ENCODE measurements around the gene TMEM80. TPM values are rescaled to one million over a fixed set of nuclear protein-coding genes. Genes with fewer than 3 reads are reported as not detected.

The TMEM80 gene
- total RNA-seq, 1 experiment from 2014 or later: 45.2 TPM

DNA sequence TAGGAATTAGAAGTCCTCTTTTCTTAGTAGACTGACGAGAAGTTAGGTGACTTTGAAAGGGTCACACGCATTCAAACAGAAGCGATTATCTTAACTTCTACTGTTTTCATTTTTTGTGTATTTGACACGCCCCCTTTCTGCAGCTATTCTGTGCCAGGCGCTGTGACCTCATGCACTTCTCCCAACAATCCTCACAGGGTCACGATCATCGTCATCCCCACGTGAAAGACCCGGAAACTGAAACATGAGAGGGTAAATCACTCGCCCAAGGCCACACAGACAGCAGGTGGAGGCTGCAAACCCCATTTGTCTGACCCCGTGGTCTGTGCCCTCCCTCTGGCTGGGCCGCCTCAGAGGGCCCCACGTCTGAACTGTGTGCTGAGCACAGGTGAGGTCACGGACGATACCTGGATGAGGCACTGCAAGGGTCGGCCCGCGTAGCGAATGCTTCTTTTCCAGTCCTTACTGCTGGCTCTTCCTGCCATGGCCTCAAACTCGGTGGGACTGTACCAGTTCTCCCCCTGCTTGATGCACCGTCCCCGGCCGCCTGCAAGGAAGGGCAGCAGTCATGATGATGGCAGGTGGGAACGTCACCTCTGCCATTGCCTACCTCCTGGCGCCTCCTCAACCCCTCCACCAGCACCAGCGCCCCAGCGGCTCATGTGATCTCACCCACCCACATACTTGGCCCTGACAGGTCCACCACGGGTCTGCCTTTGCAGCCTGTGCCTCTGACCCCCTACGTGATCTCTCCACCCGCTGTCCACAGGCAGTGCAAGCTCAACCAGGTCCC, 9.0 kb upstream of the TMEM80 start:
- no TSS peak for BruUV-seq (replicated peaks)
- ATAC-seq: no peak; the same call in 1 of the 2 replicates
- Histone ChIP-seq H3K36me3 (ENCODE audit: control insufficient read depth, insufficient read depth, low read length) (peaks cover 12% of the 10 kb centered on the region; the same call in 1 of the 2 replicates), H3K27ac (ENCODE audit: low read length) (no peak overlapping the region), H3K27me3 (ENCODE audit: control insufficient read depth, insufficient read depth, low read length) (no peaks in the 10 kb centered on the region), H3K9me3 (ENCODE audit: control insufficient read depth, insufficient read depth, low read depth, low read length) (no peaks in the 10 kb centered on the region), H3K4me1 (ENCODE audit: control insufficient read depth, insufficient read depth, low read length) (peaks cover 9% of the 10 kb centered on the region; the same call in 1 of the 2 replicates), H3K4me3 (ENCODE audit: low read depth in 2 of 2, low read length in 2 of 2) (no peak overlapping the region)
- DNase-seq (ENCODE audit: low read depth, low spot score): no peak
- intact Hi-C loops (cut with micrococcal nuclease; ENCODE audit: unreplicated experiment) (no loop called here), in situ Hi-C loops (cut with HindIII; ENCODE audit: low pct_unique_long_range_greater_than_20kb, low sequenced_read_pairs) (no loop called here)
- TF ChIP-seq, protein P1, sequence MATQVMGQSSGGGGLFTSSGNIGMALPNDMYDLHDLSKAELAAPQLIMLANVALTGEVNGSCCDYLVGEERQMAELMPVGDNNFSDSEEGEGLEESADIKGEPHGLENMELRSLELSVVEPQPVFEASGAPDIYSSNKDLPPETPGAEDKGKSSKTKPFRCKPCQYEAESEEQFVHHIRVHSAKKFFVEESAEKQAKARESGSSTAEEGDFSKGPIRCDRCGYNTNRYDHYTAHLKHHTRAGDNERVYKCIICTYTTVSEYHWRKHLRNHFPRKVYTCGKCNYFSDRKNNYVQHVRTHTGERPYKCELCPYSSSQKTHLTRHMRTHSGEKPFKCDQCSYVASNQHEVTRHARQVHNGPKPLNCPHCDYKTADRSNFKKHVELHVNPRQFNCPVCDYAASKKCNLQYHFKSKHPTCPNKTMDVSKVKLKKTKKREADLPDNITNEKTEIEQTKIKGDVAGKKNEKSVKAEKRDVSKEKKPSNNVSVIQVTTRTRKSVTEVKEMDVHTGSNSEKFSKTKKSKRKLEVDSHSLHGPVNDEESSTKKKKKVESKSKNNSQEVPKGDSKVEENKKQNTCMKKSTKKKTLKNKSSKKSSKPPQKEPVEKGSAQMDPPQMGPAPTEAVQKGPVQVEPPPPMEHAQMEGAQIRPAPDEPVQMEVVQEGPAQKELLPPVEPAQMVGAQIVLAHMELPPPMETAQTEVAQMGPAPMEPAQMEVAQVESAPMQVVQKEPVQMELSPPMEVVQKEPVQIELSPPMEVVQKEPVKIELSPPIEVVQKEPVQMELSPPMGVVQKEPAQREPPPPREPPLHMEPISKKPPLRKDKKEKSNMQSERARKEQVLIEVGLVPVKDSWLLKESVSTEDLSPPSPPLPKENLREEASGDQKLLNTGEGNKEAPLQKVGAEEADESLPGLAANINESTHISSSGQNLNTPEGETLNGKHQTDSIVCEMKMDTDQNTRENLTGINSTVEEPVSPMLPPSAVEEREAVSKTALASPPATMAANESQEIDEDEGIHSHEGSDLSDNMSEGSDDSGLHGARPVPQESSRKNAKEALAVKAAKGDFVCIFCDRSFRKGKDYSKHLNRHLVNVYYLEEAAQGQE (IDR thresholded peaks at IDR 0.05; ENCODE audit: insufficient read depth in 1 of 2, low read depth in 2 of 2, low read length in 1 of 2): no peak
- no peak for TF ChIP-seq TCF7L2 (IDR thresholded peaks at IDR 0.05; ENCODE audit: low read depth, low read length)
- TF ChIP-seq POLR2AphosphoS5 (IDR thresholded peaks at IDR 0.05; ENCODE audit: low read depth, low read length): no peak
- TF ChIP-seq SIN3A (IDR thresholded peaks at IDR 0.05; ENCODE audit: borderline replicate concordance, insufficient read depth, low read depth, low read length): no peak
- TF ChIP-seq, protein P2, sequence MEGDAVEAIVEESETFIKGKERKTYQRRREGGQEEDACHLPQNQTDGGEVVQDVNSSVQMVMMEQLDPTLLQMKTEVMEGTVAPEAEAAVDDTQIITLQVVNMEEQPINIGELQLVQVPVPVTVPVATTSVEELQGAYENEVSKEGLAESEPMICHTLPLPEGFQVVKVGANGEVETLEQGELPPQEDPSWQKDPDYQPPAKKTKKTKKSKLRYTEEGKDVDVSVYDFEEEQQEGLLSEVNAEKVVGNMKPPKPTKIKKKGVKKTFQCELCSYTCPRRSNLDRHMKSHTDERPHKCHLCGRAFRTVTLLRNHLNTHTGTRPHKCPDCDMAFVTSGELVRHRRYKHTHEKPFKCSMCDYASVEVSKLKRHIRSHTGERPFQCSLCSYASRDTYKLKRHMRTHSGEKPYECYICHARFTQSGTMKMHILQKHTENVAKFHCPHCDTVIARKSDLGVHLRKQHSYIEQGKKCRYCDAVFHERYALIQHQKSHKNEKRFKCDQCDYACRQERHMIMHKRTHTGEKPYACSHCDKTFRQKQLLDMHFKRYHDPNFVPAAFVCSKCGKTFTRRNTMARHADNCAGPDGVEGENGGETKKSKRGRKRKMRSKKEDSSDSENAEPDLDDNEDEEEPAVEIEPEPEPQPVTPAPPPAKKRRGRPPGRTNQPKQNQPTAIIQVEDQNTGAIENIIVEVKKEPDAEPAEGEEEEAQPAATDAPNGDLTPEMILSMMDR (IDR thresholded peaks at IDR 0.05): no peak
- POLR2A ChIA-PET: no interaction called here
- CTCF ChIA-PET: no interaction called here

DNA sequence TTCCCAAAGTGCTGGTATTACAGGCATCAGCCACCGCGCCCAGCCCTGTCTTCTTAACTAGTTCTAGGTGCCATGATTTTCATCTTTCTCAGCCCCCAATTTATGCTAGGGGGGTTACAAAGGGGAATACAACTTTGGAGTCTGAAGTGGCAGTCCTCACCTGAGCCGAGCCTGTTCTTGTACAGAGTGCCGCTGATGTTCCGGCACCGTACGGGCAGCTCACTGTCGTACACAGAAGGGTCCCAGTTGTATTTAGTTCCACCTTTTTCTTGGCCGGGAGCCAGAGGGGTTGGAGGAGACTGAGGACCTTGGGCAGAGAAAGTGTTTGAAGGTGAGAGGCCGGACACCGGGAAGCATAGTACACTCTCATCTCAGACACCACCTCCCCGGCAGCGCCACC, 7.9 kb upstream of the TMEM80 start:
- intact Hi-C loops (cut with micrococcal nuclease; ENCODE audit: unreplicated experiment): no loop called here
- no peak overlapping the region for H3K27ac ChIP-seq (ENCODE audit: low read length)
- H3K36me3 ChIP-seq (ENCODE audit: control insufficient read depth, insufficient read depth, low read length): peaks cover 12% of the 10 kb centered on the region; the same call in 1 of the 2 replicates
- TF ChIP-seq TCF7L2 (IDR thresholded peaks at IDR 0.05; ENCODE audit: low read depth, low read length) (no peak), SIN3A (IDR thresholded peaks at IDR 0.05; ENCODE audit: borderline replicate concordance, insufficient read depth, low read depth, low read length) (no peak)
- TF ChIP-seq, protein P1 (IDR thresholded peaks at IDR 0.05; ENCODE audit: insufficient read depth in 1 of 2, low read depth in 2 of 2, low read length in 1 of 2): no peak
- TF ChIP-seq, protein P2 (IDR thresholded peaks at IDR 0.05): no peak
- BruUV-seq (replicated peaks): no TSS peak
- no peaks in the 10 kb centered on the region for H3K9me3 ChIP-seq (ENCODE audit: control insufficient read depth, insufficient read depth, low read depth, low read length)
- in situ Hi-C loops (cut with HindIII; ENCODE audit: low pct_unique_long_range_greater_than_20kb, low sequenced_read_pairs): no loop called here
- no peak for ATAC-seq
- no peaks in the 10 kb centered on the region for H3K27me3 ChIP-seq (ENCODE audit: control insufficient read depth, insufficient read depth, low read length)
- no peak overlapping the region for H3K4me3 ChIP-seq (ENCODE audit: low read depth in 2 of 2, low read length in 2 of 2)
- ChIA-PET POLR2A (no interaction called here), CTCF (interaction anchor here (0.5 kb wide), 1 partner anchor 27 kb away, joined by 3 read pairs; no protein-coding TSS in a partner anchor)
- H3K4me1 ChIP-seq (ENCODE audit: control insufficient read depth, insufficient read depth, low read length): peaks cover 15% of the 10 kb centered on the region; the same call in 1 of the 2 replicates
- DNase-seq (ENCODE audit: low read depth, low spot score): no peak
